ENCODE measurements around the gene UMOD. TPM values are rescaled to one million over a fixed set of nuclear protein-coding genes. Genes with fewer than 3 reads are reported as not detected.

Gene UMOD
- total and polyA plus RNA-seq, 9 of the 15 experiments (the other 6 are each of a cell fraction or from before 2014, with no cell fraction given) = not detected

DNA sequence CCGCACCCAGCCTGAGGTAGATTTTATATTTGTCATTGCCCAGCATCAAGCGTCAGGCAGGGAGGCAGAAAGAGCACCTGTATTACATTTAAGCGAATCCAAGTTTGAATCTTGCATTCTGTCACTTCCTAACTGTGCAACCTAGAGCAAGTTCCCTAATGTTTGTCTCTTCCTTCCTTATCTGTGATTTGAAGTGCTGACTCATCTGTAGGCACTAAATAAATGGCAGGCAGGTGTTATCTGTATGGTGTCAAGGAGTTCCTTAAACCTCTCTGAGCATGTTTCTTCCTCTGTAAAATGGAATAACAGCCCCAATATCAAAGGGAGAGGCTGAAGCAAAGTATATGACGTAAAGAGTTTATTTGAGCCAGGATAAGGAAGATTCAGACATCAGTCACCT is 49.5 kb downstream of the UMOD start (continued):
- TF ChIP-seq ZNF146 (CRISPR knock-in tag; IDR thresholded peaks at IDR 0.05; ENCODE audit: unreplicated experiment) (no peak), NCOA1 (IDR thresholded peaks at IDR 0.05; ENCODE audit: low read depth) (no peak), NCOA6 (IDR thresholded peaks at IDR 0.05) (no peak), HNRNPK (IDR thresholded peaks at IDR 0.05; ENCODE audit: low read depth, low read length, poor library complexity, severe bottlenecking) (no peak), C11orf30 (IDR thresholded peaks at IDR 0.05; ENCODE audit: low read depth) (peak; percentile 94), SRSF1 (IDR thresholded peaks at IDR 0.05; ENCODE audit: low read depth, low read length) (no peak), NFXL1 (CRISPR knock-in tag; IDR thresholded peaks at IDR 0.05) (no peak), NR3C1 (CRISPR knock-in tag; IDR thresholded peaks at IDR 0.05) (no peak), ARID1B (IDR thresholded peaks at IDR 0.05) (peak; percentile 75), FOSL1 (tag; conservative IDR thresholded peaks at IDR 0.05) (peak; percentile 82), NFRKB (IDR thresholded peaks at IDR 0.05; ENCODE audit: low read depth) (no peak), ZNF561 (CRISPR knock-in tag; conservative IDR thresholded peaks at IDR 0.05) (no peak), ZC3H4 (CRISPR knock-in tag; IDR thresholded peaks at IDR 0.05; ENCODE audit: borderline replicate concordance) (no peak), ILK (tag; IDR thresholded peaks at IDR 0.05; ENCODE audit: borderline replicate concordance, low read depth) (no peak), L3MBTL2 (IDR thresholded peaks at IDR 0.05) (0 out of 2 replicates have a peak, but pooled peaks have one; percentile 36), SP1 (CRISPR knock-in tag; IDR thresholded peaks at IDR 0.05) (no peak), ATF7 (IDR thresholded peaks at IDR 0.05) (peak; percentile 38; the same call in 1 of the 2 replicates), FUS (optimal IDR thresholded peaks at IDR 0.05; ENCODE audit: low read depth, low read length) (no peak)
- TF ChIP-seq, protein P1, sequence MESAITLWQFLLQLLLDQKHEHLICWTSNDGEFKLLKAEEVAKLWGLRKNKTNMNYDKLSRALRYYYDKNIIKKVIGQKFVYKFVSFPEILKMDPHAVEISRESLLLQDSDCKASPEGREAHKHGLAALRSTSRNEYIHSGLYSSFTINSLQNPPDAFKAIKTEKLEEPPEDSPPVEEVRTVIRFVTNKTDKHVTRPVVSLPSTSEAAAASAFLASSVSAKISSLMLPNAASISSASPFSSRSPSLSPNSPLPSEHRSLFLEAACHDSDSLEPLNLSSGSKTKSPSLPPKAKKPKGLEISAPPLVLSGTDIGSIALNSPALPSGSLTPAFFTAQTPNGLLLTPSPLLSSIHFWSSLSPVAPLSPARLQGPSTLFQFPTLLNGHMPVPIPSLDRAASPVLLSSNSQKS (CRISPR knock-in tag; IDR thresholded peaks at IDR 0.05) = no peak
- TF ChIP-seq, protein P2, sequence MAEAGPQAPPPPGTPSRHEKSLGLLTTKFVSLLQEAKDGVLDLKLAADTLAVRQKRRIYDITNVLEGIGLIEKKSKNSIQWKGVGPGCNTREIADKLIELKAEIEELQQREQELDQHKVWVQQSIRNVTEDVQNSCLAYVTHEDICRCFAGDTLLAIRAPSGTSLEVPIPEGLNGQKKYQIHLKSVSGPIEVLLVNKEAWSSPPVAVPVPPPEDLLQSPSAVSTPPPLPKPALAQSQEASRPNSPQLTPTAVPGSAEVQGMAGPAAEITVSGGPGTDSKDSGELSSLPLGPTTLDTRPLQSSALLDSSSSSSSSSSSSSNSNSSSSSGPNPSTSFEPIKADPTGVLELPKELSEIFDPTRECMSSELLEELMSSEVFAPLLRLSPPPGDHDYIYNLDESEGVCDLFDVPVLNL (CRISPR knock-in tag; IDR thresholded peaks at IDR 0.05; ENCODE audit: low read depth) = no peak
